Panc1 (cell line): Measurements from ENCODE around the gene RGCC.

Source experiments
- REST ChIP-seq, 2 experiments: IDR thresholded peaks; 2 replicates each; pipeline ENCODE4 v1.6.1; 2011 to 2012; ENCODE audit warnings: low read depth in 2 of 2, control low read depth in 1 of 2, low read length in 1 of 2, mild to moderate bottlenecking in 1 of 2, moderate library complexity in 1 of 2; ENCODE audit not compliant: insufficient read depth in 1 of 2
- SIN3A ChIP-seq: IDR thresholded peaks from 2 replicates; pipeline ENCODE4 v1.6.1; 2012; ENCODE audit warnings: low read depth, mild to moderate bottlenecking, low read length, moderate library complexity, borderline replicate concordance; ENCODE audit not compliant: insufficient read depth
- TF ChIP-seq, protein P1 (sequence below): fragments of 450-650 bp; IDR thresholded peaks from 2 replicates; pipeline ENCODE4 v1.5.1; 2017; ENCODE audit warnings: mild to moderate bottlenecking

- TF ChIP-seq, protein P1, sequence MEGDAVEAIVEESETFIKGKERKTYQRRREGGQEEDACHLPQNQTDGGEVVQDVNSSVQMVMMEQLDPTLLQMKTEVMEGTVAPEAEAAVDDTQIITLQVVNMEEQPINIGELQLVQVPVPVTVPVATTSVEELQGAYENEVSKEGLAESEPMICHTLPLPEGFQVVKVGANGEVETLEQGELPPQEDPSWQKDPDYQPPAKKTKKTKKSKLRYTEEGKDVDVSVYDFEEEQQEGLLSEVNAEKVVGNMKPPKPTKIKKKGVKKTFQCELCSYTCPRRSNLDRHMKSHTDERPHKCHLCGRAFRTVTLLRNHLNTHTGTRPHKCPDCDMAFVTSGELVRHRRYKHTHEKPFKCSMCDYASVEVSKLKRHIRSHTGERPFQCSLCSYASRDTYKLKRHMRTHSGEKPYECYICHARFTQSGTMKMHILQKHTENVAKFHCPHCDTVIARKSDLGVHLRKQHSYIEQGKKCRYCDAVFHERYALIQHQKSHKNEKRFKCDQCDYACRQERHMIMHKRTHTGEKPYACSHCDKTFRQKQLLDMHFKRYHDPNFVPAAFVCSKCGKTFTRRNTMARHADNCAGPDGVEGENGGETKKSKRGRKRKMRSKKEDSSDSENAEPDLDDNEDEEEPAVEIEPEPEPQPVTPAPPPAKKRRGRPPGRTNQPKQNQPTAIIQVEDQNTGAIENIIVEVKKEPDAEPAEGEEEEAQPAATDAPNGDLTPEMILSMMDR = no peak
- TF ChIP-seq REST (IDR thresholded peaks at IDR 0.05; ENCODE audit: insufficient read depth in 1 of 2, low read depth in 2 of 2, low read length in 1 of 2) = no peak
- no peak for TF ChIP-seq SIN3A
Measured at GRCh38 chr13:41509971-41510370, 52.6 kb downstream of the RGCC start.
